Activated naive CD8-positive, alpha-beta T cell treated with anti-CD3 and anti-CD28 coated beads for 36 hours (primary cell): ENCODE data around the gene YTHDC2. TPM values are rescaled to one million over a fixed set of nuclear protein-coding genes. Genes with fewer than 3 reads are reported as not detected.
"Not testable (repeated sequence)": the region's sequence is repeated elsewhere in the genome, so short reads cannot be mapped to it uniquely, and the experiment has no call there.

ENCODE experiments used
- DNase-seq: peaks from one replicate; pipeline ENCODE4 v3.0.0; 2021
- H3K27ac Mint-ChIP-seq: one replicate; pipeline ENCODE4 v1.8.0; 2022; ENCODE audit warnings: mild to moderate bottlenecking, moderate library complexity, mixed read lengths
- H3K27me3 Mint-ChIP-seq: one replicate; pipeline ENCODE4 v1.8.0; 2022; ENCODE audit warnings: mild to moderate bottlenecking, mixed read lengths
- H3K36me3 Mint-ChIP-seq: one replicate; pipeline ENCODE4 v1.8.0; 2021; ENCODE audit warnings: mild to moderate bottlenecking, mixed read lengths
- H3K4me1 Mint-ChIP-seq: one replicate; pipeline ENCODE4 v1.8.0; 2021; ENCODE audit warnings: mixed read lengths
- H3K4me3 Mint-ChIP-seq: one replicate; pipeline ENCODE4 v1.8.0; 2022; ENCODE audit warnings: mild to moderate bottlenecking, moderate library complexity, mixed read lengths
- H3K9me3 Mint-ChIP-seq: one replicate; pipeline ENCODE4 v1.8.0; 2022; ENCODE audit warnings: mixed read lengths
- total RNA-seq, 2 experiments: library from RNA; stranded (reverse); gene quantifications; one replicate each; pipeline ENCODE4 v1.2.3, GENCODE V29; 2021

The YTHDC2 gene
- total RNA-seq, 2 experiments from 2014 or later = 26.1 to 27.8 TPM

DNA sequence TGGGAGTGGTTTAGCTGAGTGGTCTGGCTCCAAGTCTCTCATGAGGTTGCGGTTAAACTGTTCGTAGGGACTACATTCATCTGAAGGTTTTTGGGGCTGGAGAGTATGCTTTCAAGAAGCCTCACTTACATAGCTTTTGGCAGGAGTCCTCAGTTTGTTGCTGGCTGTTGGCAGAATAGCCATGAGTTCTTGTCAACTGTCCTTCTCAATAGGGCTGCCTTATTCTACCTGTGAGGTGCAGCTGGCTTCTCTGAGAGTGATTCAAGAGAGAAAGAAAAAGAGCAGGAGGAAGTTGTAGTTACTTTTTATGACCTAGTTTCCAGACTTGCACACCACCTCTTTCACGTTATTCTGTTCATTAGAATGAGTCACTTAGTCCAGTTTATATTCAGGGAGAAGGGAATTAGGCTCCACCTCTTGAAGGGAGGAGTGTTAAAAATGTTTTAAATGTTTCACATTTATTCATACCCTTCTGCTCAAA lies 33.2 kb downstream of the YTHDC2 start:
- Mint-ChIP-seq H3K9me3 (no peaks in the 10 kb centered on the region), H3K27me3 (no peaks in the 10 kb centered on the region), H3K27ac (no peak overlapping the region), H3K36me3 (peaks cover 34% of the 10 kb centered on the region), H3K4me3 (no peak overlapping the region), H3K4me1 (peaks cover 16% of the 10 kb centered on the region)
- no peak for DNase-seq

DNA sequence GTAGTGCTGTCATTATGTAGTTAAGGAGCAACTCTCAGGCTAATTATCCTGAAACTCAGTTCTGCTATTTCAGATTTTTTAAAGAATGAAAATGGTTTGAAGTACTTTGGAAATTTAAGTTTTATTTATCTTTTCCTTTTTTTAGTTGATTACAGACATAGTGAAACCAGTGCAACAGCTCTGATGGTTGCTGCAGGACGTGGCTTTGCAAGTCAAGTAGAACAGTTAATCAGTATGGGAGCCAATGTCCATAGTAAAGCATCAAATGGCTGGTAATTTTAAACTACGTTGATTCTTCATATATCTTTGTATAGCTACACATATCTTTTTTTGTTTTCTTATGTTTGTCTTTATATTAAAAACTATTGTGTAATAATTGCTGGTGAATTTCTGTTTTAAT lies 34.9 kb downstream of the YTHDC2 start:
- H3K27me3 Mint-ChIP-seq = no peaks in the 10 kb centered on the region
- no peaks in the 10 kb centered on the region for H3K9me3 Mint-ChIP-seq
- no peak for DNase-seq
- no peak overlapping the region for H3K27ac Mint-ChIP-seq
- no peak overlapping the region for H3K4me3 Mint-ChIP-seq
- H3K4me1 Mint-ChIP-seq = peaks cover 16% of the 10 kb centered on the region
- H3K36me3 Mint-ChIP-seq = peaks cover 34% of the 10 kb centered on the region

DNA sequence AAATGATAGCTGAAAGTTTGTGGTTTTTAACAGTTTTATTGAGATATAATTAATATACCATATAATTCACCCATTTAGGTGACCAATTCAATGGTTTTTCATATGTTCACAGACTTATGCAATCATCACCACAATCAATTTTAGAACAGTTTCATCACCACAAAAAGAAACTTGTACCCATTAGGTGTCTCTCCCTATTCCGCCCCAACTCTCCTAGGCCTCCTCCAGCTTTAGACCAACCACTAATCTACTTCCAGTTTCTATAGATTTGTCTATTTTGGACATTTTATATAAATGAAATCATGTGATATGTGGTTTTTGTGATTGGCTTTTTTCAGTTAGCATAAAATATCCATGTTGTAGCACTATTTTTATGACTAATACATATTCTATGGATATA lies 38.6 kb downstream of the YTHDC2 start:
- H3K27ac Mint-ChIP-seq = no peak overlapping the region
- H3K9me3 Mint-ChIP-seq = no peaks in the 10 kb centered on the region
- peaks cover 24% of the 10 kb centered on the region for H3K36me3 Mint-ChIP-seq
- DNase-seq = no peak
- H3K4me1 Mint-ChIP-seq = peaks cover 3% of the 10 kb centered on the region
- H3K27me3 Mint-ChIP-seq = no peaks in the 10 kb centered on the region
- no peak overlapping the region for H3K4me3 Mint-ChIP-seq

DNA sequence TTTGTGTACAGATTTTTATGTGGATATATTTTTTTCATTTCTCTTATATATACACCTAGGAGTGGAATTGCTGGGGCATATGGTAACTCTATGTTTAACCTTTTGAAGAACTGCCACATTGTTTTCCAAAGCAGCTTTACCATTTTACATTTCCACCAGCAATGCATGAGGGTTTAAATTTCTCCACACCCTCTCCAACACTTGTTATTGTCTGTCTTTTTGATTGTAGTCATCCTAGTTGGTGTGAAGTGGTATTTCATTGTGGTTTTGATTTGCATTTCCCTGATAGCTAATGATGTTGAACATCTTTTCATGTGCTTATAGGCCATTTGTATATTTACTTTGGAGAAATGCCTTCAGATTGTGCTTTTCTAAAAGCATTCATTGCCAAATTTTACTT lies 39.1 kb downstream of the YTHDC2 start:
- H3K27ac Mint-ChIP-seq = no peak overlapping the region
- DNase-seq = no peak
- no peaks in the 10 kb centered on the region for H3K27me3 Mint-ChIP-seq
- peaks cover 24% of the 10 kb centered on the region for H3K36me3 Mint-ChIP-seq
- H3K9me3 Mint-ChIP-seq = no peaks in the 10 kb centered on the region
- no peaks in the 10 kb centered on the region for H3K4me1 Mint-ChIP-seq
- H3K4me3 Mint-ChIP-seq = no peak overlapping the region

DNA sequence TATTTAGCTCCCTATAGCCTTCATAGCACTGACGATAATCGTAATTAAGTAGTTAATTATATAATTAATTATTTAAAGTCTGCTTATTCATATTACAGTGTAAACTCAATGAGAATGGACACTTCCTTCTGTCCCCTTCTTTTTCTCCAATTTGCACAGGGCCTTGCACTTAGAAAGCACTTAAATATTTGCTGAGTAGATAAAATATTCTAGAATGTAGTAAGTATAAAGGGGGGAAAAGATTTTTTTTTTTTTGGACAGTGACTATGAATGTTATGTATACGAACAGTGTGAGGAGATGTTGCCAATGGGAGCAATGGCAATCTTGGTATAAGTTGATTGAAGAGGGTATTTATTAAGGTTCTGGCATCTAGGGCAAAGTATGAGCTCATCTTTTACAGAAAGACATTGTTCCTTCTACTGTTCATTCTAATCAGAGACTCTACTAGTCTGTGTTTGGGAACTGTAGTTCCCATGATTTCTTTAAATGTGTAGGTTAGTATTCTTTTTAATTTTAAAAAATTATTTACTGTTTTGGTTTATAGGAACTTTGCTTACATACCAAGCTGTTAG lies 49.4 kb downstream of the YTHDC2 start:
- no peak overlapping the region for H3K4me3 Mint-ChIP-seq
- H3K9me3 Mint-ChIP-seq = no peaks in the 10 kb centered on the region
- no peaks in the 10 kb centered on the region for H3K4me1 Mint-ChIP-seq
- H3K36me3 Mint-ChIP-seq = peaks cover 32% of the 10 kb centered on the region
- DNase-seq = no peak
- H3K27ac Mint-ChIP-seq = no peak overlapping the region
- no peaks in the 10 kb centered on the region for H3K27me3 Mint-ChIP-seq

DNA sequence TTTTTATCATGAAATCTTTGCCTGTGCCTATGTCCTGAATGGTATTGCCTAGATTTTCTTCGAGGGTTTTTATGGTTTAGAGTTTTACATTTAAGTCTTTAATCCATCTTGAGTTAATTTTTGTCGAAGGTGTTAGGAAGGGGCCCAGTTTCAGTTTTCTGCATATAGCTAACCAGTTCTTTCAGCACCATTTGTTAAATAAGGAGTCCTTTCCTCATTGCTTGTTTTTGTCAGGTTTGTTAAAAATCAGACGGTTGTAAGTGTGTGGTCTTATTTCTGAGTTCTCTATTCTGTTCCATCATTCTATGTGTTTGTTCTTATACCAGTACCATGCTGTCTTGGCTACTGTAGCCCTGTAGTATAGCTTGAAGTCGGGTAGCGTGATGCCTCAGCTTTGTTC lies 55.9 kb downstream of the YTHDC2 start:
- no peak for DNase-seq
- H3K9me3 Mint-ChIP-seq = peaks cover 19% of the 10 kb centered on the region
- peaks cover 8% of the 10 kb centered on the region for H3K4me1 Mint-ChIP-seq
- H3K36me3 Mint-ChIP-seq = peaks cover 75% of the 10 kb centered on the region
- H3K4me3 Mint-ChIP-seq = no peak overlapping the region
- H3K27me3 Mint-ChIP-seq = no peaks in the 10 kb centered on the region
- no peak overlapping the region for H3K27ac Mint-ChIP-seq

DNA sequence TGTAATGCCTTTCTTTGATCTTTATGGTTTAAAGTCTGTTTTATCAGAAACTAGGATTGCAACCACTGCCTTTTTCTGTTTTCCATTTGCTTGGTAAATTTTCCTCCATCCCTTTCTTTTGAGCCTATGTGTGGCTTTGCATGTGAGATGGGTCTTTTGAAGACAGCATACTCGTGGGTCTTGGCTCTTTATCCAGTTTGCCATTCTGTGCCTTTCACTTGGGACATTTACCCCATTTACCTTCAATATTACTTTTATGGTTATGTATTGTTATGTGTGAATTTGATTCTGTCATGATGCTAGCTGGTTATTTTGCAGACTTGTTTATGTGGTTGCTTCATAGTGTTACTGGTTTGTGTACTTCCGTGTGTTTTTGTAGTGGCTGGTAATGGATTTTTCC lies 59.2 kb downstream of the YTHDC2 start:
- Mint-ChIP-seq H3K27me3 (no peaks in the 10 kb centered on the region), H3K36me3 (peaks cover 62% of the 10 kb centered on the region), H3K4me3 (no peak overlapping the region), H3K4me1 (peaks cover 10% of the 10 kb centered on the region), H3K9me3 (peaks cover 19% of the 10 kb centered on the region), H3K27ac (no peak overlapping the region)
- DNase-seq = no peak

DNA sequence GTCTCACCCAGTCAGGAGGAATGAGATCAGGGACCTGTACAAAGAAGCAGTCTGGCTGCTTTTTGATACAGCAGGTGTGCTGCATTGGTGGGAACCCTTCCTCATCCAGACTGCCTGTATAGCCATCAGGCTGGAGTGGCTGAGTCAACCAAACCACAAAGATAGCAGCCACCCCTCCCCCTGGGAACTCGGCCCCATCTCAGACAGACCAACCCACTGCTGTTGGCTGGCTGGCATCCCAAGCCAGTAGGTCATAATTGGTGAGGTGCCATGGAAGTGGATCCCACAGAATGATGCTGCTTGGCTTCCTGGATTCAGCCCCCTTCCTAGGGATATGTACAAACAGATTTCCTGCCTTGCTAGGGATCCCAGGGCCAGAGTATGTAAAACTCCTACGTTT lies 60.9 kb downstream of the YTHDC2 start:
- Mint-ChIP-seq H3K9me3 (peaks cover 19% of the 10 kb centered on the region), H3K27ac (no peak overlapping the region), H3K4me1 (peaks cover 10% of the 10 kb centered on the region), H3K36me3 (peaks cover 54% of the 10 kb centered on the region), H3K27me3 (no peaks in the 10 kb centered on the region), H3K4me3 (no peak overlapping the region)
- no peak for DNase-seq

DNA sequence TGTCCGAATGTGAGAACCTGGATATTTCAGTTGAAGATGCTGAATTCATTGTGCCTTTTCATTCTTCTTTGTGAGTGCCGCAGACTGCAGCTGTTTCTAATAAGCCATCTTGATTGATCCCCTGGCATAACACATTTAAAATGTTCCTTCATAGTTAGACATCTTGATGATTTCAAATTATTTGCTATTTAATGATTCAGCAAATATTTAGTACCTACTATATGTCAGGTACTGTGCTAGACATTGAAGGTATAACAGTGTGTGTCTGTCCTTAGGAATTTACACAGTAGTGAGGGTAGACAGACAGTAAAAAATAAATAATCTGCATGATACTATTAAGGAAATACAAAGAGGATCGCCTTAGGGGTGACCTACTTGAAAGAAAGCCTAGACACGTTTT lies 61.6 kb downstream of the YTHDC2 start:
- Mint-ChIP-seq H3K27me3 (no peaks in the 10 kb centered on the region), H3K4me1 (peaks cover 10% of the 10 kb centered on the region), H3K9me3 (peaks cover 17% of the 10 kb centered on the region), H3K36me3 (peaks cover 49% of the 10 kb centered on the region), H3K4me3 (no peak overlapping the region), H3K27ac (no peak overlapping the region)
- DNase-seq = no peak

DNA sequence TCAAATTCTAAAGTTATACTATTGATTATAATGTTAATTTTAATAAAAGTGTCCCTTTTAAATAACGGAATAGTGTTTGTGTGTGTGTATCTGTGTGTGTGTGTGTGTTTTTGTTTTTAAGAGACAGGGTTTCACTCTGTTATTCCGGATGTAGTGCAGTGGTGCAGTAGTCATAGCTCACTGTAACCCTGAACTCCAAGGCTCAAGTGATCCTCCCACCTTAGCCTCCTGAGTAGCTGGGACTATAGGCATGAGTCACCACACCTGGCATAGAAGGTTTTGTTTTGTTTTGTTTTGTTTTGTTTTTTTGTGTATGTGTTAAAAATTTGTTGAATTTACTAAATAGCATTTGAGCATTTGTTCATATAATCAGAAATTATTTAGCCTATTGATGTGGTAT lies 64.6 kb downstream of the YTHDC2 start:
- Mint-ChIP-seq H3K27ac (no peak overlapping the region), H3K4me3 (no peak overlapping the region), H3K4me1 (peaks cover 10% of the 10 kb centered on the region), H3K9me3 (no peaks in the 10 kb centered on the region), H3K36me3 (peaks cover 26% of the 10 kb centered on the region), H3K27me3 (no peaks in the 10 kb centered on the region)
- DNase-seq = no peak

DNA sequence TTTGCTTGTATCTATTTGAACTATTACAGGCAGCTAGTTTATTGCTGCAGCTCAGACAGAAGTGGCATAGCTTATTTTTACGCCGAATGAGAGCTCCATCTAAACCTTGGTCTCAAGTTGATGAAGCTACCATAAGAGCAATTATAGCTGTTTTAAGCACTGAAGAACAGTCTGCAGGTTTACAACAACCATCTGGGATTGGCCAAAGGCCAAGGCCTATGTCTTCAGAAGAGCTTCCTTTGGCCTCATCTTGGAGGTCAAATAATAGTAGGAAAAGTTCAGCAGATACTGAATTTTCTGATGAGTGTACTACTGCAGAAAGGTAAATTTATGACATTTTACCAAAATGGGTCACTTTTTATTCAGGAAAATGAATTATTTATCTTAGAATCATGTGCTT lies 67.9 kb downstream of the YTHDC2 start:
- no peaks in the 10 kb centered on the region for H3K9me3 Mint-ChIP-seq
- peaks cover 13% of the 10 kb centered on the region for H3K36me3 Mint-ChIP-seq
- no peak overlapping the region for H3K4me3 Mint-ChIP-seq
- DNase-seq = no peak
- H3K4me1 Mint-ChIP-seq = no peaks in the 10 kb centered on the region
- H3K27ac Mint-ChIP-seq = no peak overlapping the region
- H3K27me3 Mint-ChIP-seq = no peaks in the 10 kb centered on the region

DNA sequence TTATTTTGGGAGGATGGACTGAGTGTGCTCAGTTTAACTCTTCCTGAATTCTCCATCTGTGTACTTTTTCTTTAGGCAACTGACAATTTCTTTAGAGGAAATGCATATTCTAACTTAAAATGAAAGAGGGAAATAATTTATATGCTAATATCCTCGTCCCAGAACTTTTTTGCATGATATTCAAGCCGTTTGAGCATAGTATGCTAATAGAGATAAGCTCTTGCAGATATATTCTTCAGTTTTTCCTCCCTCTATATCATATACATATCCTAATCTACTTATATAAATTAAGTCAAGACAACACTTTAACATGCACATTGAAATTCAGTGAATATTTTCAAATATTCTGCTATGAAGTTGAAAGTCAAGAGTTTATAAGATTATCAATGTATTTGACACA lies 84.7 kb downstream of the YTHDC2 start:
- DNase-seq = no peak
- H3K4me3 Mint-ChIP-seq = no peak overlapping the region
- H3K9me3 Mint-ChIP-seq = no peaks in the 10 kb centered on the region
- H3K4me1 Mint-ChIP-seq = peaks cover 3% of the 10 kb centered on the region
- peaks cover 5% of the 10 kb centered on the region for H3K36me3 Mint-ChIP-seq
- no peaks in the 10 kb centered on the region for H3K27me3 Mint-ChIP-seq
- H3K27ac Mint-ChIP-seq = no peak overlapping the region

DNA sequence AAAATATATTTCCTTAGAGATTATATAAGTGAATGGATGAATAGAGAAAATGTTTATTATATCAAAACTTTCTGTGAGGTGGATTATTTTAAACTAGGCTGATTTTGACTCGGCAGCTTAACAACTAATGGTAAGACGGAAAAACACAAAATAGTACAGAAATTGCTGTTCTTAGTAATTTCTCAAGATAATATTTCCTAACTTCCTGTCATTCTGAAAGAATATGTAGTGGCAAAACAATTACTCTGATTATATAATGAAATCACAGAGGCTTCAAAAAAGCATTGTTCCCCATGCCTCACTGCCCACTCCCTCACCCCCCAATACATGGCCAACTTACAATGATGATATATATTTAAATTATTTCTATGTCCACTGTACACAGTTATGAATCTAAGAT lies 85.4 kb downstream of the YTHDC2 start:
- no peak overlapping the region for H3K27ac Mint-ChIP-seq
- peaks cover 5% of the 10 kb centered on the region for H3K36me3 Mint-ChIP-seq
- H3K9me3 Mint-ChIP-seq = no peaks in the 10 kb centered on the region
- H3K4me3 Mint-ChIP-seq = no peak overlapping the region
- H3K4me1 Mint-ChIP-seq = peaks cover 3% of the 10 kb centered on the region
- no peaks in the 10 kb centered on the region for H3K27me3 Mint-ChIP-seq
- DNase-seq = no peak

DNA sequence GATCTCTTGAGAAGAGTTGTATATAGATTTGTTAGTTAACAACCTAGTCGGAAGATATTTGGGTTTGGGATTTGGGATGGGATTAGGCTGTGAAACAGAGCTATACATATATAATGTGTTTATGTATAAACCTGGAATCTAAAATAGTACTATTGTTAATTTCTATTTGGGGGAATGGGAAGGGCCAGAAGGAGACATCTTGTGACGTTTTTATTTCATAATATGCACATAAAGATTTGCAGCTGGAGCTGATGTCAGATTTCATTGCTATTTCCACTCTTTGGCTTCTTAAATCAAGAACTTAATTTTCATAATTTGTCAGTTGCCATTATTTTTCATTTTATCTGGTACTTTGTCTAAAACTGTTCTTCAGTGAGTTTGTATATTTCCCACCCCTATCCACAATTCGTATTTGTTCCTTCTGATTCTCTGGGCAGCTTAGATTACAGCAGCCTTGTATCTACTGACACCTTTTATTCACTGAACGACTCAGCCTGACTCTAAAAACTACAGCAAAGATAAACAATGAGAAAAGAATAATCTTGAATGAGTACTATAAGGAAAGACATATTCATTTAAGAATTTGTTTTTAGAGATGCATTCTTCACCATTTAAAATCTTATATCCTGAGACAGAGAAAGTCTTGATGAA lies 86.9 kb downstream of the YTHDC2 start:
- H3K9me3 Mint-ChIP-seq = no peaks in the 10 kb centered on the region
- no peaks in the 10 kb centered on the region for H3K36me3 Mint-ChIP-seq
- no peak overlapping the region for H3K4me3 Mint-ChIP-seq
- no peak for DNase-seq
- no peak overlapping the region for H3K27ac Mint-ChIP-seq
- peaks cover 3% of the 10 kb centered on the region for H3K4me1 Mint-ChIP-seq
- H3K27me3 Mint-ChIP-seq = peaks cover 4% of the 10 kb centered on the region

DNA sequence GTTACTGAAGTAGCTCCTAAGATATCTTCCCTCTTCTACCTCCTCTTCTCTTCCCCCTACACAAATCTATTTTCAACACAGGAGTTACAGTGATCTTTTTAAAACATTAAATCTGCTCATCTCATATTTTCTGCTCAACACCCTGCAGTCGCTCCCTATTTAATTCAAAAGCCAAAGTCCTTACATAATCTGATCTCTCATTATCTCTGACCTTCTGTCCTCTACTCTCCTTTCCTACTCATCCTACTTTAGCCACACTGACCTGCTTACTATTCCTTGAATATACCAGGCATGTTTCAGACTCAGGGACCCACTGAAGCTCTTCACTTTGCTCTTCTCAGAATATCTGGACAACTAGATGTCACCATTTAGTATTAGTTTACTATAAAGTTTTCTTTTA lies 87.9 kb downstream of the YTHDC2 start:
- Mint-ChIP-seq H3K27me3 (peaks cover 12% of the 10 kb centered on the region), H3K4me3 (no peak overlapping the region), H3K9me3 (no peaks in the 10 kb centered on the region), H3K27ac (no peak overlapping the region), H3K4me1 (peaks cover 5% of the 10 kb centered on the region), H3K36me3 (no peaks in the 10 kb centered on the region)
- no peak for DNase-seq

DNA sequence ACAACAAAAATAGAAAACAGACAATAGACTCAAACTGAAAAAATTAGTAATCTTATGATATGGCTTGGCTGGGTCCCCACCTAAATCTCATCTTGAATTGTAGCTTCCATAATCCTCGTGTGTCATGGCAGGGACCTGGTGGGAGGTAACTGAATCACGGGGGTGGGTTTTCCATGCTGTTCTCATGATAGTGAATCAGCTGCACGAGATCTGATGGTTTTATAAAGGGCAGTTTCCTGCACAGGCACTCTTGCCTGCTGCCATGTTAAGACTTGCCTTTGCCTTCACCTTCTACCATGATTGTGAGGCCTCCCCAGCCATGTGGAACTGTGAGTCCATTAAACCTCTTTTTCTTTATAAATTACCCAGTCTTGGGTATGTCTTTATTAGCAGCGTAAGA lies 89.8 kb downstream of the YTHDC2 start:
- H3K4me3 Mint-ChIP-seq, H3K36me3 Mint-ChIP-seq, H3K4me1 Mint-ChIP-seq, H3K9me3 Mint-ChIP-seq, H3K27ac Mint-ChIP-seq, DNase-seq: not testable (repeated sequence)
- H3K27me3 Mint-ChIP-seq = peaks cover 22% of the 10 kb centered on the region
